K562 (cell line): Measurements from ENCODE around the gene MECR. TPM values are rescaled to one million over a fixed set of nuclear protein-coding genes. Genes with fewer than 3 reads are reported as not detected.

Source experiments
- HDAC6 ChIP-seq: IDR thresholded peaks from 2 replicates; pipeline ENCODE4 v1.6.1; 2012; ENCODE audit warnings: low read depth, mild to moderate bottlenecking, control low read depth, inconsistent platforms, low read length, moderate library complexity
- LCOR ChIP-seq: sonication (generic); formaldehyde crosslinking; IDR thresholded peaks from 2 replicates; pipeline ENCODE4 v1.8.0; 2022; ENCODE audit warnings: mild to moderate bottlenecking, missing genetic modification reagents
- MXI1 ChIP-seq: IDR thresholded peaks from 2 replicates; pipeline ENCODE4 v1.6.1; 2011; ENCODE audit warnings: low read depth, mild to moderate bottlenecking, improper control_type of control experiment, low read length
- RBM15 ChIP-seq: fragments of 200-400 bp; formaldehyde crosslinking; IDR thresholded peaks from 2 replicates; pipeline ENCODE4 v1.6.1; 2018; ENCODE audit warnings: mild to moderate bottlenecking, low read length, moderate library complexity; ENCODE audit not compliant: insufficient read depth
- RFX7 ChIP-seq: fragments of 250-450 bp; sonication (Bioruptor Pico); IDR thresholded peaks from 2 replicates; pipeline ENCODE4 v1.5.1; 2021; ENCODE audit warnings: mild to moderate bottlenecking
- SMC3 ChIP-seq: conservative IDR thresholded peaks from 2 replicates; pipeline ENCODE4 v1.6.1; 2011; ENCODE audit warnings: low read depth, low read length, improper control_type of control experiment; ENCODE audit not compliant: insufficient read depth
- SP1 ChIP-seq: sonication (generic); formaldehyde crosslinking; IDR thresholded peaks from 2 replicates; pipeline ENCODE4 v1.8.1; 2022; ENCODE audit warnings: mild to moderate bottlenecking, missing genetic modification reagents
- ZNF274 ChIP-seq: IDR thresholded peaks from 2 replicates; pipeline ENCODE4 v1.6.1; 2011; ENCODE audit warnings: low read depth, mild to moderate bottlenecking, low read length, moderate library complexity, borderline replicate concordance
- polyA plus RNA-seq, 8 experiments: library from polyadenylated mRNA; depleted of rRNA in 4 of 8; stranded (reverse) in 5 of 8; unstranded in 3 of 8; fragments of >200 nt; fragmentation: Nextera tagmentation in 2 of 8; fragmentation: Illumina TruSeq in 1 of 8; extraction: Ambion mirVana in 2 of 8; extraction: Trizol in 1 of 8; gene quantifications; 2 replicates each; pipeline versions ENCODE4 v1.2.1 to v1.2.3, GENCODE V29; 2011 to 2014; ENCODE audit warnings: inconsistent platforms in 1 of 8, missing spikeins in 1 of 8
- total RNA-seq, 7 experiments: library from RNA; depleted of rRNA in 6 of 7; stranded (reverse); fragments of >200 nt in 6 of 7; fragmentation: Illumina TruSeq in 2 of 7; extraction: Trizol in 2 of 7; gene quantifications; 2 replicates each; pipeline versions ENCODE4 v1.2.1 to v1.2.3, GENCODE V29; 2011 to 2021; ENCODE audit warnings: low replicate concordance in 1 of 7
- TF ChIP-seq, protein P1 (sequence below): fragments of 450-650 bp; IDR thresholded peaks from 2 replicates; pipeline ENCODE4 v1.6.1; 2016; ENCODE audit warnings: mild to moderate bottlenecking, moderate library complexity
- TF ChIP-seq, protein P2 (sequence below): fragments of 250-450 bp; sonication (Bioruptor Pico); IDR thresholded peaks from 2 replicates; pipeline ENCODE4 v1.8.0; 2022; ENCODE audit warnings: inconsistent platforms
- TF ChIP-seq, protein P3 (sequence below): fragments of 450-650 bp; IDR thresholded peaks from 2 replicates; pipeline ENCODE4 v1.6.1; 2016; ENCODE audit warnings: borderline replicate concordance

Gene MECR
- total and polyA plus RNA-seq, 9 of the 15 experiments (the other 6 are each of a cell fraction or from before 2014, with no cell fraction given), result 10.4 to 58.6 (median 42.9) TPM

DNA sequence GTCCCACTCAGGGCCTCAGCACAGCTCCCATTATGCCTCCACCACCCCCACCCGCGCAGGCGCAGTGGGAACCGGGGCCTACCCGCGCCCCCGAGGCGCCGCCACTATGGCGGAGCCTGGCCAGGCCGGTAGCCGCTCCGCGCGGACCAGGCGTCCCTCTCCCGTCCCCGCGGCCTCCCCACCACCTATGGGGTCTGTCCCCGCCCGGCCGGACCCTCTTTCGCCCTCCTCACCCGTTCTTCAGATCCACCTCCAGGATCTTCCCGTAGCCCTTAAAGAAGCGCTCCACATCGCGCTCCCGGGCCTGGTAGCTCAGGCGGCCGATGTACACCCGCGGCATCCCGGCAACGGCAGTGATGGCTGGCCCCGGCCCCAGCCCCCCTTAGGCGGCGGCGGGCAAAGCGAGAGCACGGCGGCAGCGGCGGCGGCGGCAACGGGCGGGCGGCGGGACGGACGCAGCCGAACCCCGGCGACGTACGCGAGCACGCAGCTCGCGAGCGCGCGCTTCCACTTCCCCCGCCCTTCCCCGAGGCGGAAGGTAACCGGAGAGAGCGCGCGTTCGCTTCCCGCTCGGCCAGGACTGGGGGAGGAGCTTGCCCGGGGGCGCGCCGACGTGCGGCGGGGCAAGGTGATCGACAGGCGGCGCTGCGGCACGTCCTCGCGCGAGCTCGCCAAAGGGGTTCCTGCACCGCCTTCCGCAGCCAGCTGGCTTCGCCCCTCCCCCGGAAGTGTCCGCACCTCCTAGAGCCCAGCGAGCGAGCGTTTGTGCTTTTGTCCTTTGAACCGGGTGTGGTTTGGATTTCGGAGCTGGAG, 49.1 kb downstream of the MECR start, which contains the start of gene SRSF4 (continued):
- TF ChIP-seq, protein P1, sequence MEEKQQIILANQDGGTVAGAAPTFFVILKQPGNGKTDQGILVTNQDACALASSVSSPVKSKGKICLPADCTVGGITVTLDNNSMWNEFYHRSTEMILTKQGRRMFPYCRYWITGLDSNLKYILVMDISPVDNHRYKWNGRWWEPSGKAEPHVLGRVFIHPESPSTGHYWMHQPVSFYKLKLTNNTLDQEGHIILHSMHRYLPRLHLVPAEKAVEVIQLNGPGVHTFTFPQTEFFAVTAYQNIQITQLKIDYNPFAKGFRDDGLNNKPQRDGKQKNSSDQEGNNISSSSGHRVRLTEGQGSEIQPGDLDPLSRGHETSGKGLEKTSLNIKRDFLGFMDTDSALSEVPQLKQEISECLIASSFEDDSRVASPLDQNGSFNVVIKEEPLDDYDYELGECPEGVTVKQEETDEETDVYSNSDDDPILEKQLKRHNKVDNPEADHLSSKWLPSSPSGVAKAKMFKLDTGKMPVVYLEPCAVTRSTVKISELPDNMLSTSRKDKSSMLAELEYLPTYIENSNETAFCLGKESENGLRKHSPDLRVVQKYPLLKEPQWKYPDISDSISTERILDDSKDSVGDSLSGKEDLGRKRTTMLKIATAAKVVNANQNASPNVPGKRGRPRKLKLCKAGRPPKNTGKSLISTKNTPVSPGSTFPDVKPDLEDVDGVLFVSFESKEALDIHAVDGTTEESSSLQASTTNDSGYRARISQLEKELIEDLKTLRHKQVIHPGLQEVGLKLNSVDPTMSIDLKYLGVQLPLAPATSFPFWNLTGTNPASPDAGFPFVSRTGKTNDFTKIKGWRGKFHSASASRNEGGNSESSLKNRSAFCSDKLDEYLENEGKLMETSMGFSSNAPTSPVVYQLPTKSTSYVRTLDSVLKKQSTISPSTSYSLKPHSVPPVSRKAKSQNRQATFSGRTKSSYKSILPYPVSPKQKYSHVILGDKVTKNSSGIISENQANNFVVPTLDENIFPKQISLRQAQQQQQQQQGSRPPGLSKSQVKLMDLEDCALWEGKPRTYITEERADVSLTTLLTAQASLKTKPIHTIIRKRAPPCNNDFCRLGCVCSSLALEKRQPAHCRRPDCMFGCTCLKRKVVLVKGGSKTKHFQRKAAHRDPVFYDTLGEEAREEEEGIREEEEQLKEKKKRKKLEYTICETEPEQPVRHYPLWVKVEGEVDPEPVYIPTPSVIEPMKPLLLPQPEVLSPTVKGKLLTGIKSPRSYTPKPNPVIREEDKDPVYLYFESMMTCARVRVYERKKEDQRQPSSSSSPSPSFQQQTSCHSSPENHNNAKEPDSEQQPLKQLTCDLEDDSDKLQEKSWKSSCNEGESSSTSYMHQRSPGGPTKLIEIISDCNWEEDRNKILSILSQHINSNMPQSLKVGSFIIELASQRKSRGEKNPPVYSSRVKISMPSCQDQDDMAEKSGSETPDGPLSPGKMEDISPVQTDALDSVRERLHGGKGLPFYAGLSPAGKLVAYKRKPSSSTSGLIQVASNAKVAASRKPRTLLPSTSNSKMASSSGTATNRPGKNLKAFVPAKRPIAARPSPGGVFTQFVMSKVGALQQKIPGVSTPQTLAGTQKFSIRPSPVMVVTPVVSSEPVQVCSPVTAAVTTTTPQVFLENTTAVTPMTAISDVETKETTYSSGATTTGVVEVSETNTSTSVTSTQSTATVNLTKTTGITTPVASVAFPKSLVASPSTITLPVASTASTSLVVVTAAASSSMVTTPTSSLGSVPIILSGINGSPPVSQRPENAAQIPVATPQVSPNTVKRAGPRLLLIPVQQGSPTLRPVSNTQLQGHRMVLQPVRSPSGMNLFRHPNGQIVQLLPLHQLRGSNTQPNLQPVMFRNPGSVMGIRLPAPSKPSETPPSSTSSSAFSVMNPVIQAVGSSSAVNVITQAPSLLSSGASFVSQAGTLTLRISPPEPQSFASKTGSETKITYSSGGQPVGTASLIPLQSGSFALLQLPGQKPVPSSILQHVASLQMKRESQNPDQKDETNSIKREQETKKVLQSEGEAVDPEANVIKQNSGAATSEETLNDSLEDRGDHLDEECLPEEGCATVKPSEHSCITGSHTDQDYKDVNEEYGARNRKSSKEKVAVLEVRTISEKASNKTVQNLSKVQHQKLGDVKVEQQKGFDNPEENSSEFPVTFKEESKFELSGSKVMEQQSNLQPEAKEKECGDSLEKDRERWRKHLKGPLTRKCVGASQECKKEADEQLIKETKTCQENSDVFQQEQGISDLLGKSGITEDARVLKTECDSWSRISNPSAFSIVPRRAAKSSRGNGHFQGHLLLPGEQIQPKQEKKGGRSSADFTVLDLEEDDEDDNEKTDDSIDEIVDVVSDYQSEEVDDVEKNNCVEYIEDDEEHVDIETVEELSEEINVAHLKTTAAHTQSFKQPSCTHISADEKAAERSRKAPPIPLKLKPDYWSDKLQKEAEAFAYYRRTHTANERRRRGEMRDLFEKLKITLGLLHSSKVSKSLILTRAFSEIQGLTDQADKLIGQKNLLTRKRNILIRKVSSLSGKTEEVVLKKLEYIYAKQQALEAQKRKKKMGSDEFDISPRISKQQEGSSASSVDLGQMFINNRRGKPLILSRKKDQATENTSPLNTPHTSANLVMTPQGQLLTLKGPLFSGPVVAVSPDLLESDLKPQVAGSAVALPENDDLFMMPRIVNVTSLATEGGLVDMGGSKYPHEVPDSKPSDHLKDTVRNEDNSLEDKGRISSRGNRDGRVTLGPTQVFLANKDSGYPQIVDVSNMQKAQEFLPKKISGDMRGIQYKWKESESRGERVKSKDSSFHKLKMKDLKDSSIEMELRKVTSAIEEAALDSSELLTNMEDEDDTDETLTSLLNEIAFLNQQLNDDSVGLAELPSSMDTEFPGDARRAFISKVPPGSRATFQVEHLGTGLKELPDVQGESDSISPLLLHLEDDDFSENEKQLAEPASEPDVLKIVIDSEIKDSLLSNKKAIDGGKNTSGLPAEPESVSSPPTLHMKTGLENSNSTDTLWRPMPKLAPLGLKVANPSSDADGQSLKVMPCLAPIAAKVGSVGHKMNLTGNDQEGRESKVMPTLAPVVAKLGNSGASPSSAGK, result peak; percentile 4; the same call in 1 of the 2 replicates
- TF ChIP-seq RFX7 (CRISPR knock-in tag) (no peak), MXI1 (no peak), LCOR (CRISPR knock-in tag) (no peak; the same call in 1 of the 2 replicates), RBM15 (no peak), ZNF274 (no peak), HDAC6 (0 out of 2 replicates have a peak, but pooled peaks have one; percentile 38), SP1 (CRISPR knock-in tag) (peak; percentile 98), SMC3 (peak; percentile 38; the same call in 1 of the 2 replicates)
- TF ChIP-seq, protein P2, sequence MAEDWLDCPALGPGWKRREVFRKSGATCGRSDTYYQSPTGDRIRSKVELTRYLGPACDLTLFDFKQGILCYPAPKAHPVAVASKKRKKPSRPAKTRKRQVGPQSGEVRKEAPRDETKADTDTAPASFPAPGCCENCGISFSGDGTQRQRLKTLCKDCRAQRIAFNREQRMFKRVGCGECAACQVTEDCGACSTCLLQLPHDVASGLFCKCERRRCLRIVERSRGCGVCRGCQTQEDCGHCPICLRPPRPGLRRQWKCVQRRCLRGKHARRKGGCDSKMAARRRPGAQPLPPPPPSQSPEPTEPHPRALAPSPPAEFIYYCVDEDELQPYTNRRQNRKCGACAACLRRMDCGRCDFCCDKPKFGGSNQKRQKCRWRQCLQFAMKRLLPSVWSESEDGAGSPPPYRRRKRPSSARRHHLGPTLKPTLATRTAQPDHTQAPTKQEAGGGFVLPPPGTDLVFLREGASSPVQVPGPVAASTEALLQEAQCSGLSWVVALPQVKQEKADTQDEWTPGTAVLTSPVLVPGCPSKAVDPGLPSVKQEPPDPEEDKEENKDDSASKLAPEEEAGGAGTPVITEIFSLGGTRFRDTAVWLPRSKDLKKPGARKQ (CRISPR knock-in tag), result no peak
- TF ChIP-seq, protein P3, sequence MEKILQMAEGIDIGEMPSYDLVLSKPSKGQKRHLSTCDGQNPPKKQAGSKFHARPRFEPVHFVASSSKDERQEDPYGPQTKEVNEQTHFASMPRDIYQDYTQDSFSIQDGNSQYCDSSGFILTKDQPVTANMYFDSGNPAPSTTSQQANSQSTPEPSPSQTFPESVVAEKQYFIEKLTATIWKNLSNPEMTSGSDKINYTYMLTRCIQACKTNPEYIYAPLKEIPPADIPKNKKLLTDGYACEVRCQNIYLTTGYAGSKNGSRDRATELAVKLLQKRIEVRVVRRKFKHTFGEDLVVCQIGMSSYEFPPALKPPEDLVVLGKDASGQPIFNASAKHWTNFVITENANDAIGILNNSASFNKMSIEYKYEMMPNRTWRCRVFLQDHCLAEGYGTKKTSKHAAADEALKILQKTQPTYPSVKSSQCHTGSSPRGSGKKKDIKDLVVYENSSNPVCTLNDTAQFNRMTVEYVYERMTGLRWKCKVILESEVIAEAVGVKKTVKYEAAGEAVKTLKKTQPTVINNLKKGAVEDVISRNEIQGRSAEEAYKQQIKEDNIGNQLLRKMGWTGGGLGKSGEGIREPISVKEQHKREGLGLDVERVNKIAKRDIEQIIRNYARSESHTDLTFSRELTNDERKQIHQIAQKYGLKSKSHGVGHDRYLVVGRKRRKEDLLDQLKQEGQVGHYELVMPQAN, result no peak; the same call in 1 of the 2 replicates
